ENCODE measurements around the gene LENG8.
"Not testable (repeated sequence)": the region's sequence is repeated elsewhere in the genome, so short reads cannot be mapped to it uniquely, and the experiment has no call there.

LENG8 gene

GRCh38 chr19:54484451-54484850 lies 35.5 kb downstream of the LENG8 start:
- no peak for DNase-seq (ENCODE audit: low read depth)

GRCh38 chr19:54485851-54486250 lies 36.9 kb downstream of the LENG8 start:
- DNase-seq (ENCODE audit: low read depth), result no peak

- DNase-seq (ENCODE audit: low read depth), result no peak
Measured at GRCh38 chr19:54489341-54489740, 40.3 kb downstream of the LENG8 start.

- DNase-seq (ENCODE audit: low read depth), result no peak
Measured at GRCh38 chr19:54489766-54490165, 40.8 kb downstream of the LENG8 start.

GRCh38 chr19:54492568-54492967 lies 43.6 kb downstream of the LENG8 start:
- DNase-seq (ENCODE audit: low read depth), result no peak

GRCh38 chr19:54493056-54493455 lies 44.1 kb downstream of the LENG8 start:
- not testable (repeated sequence) for DNase-seq (ENCODE audit: low read depth)

GRCh38 chr19:54493967-54494585 lies 45.1 kb downstream of the LENG8 start:
- DNase-seq (ENCODE audit: low read depth), result no peak

- not testable (repeated sequence) for DNase-seq (ENCODE audit: low read depth)
Measured at GRCh38 chr19:54495284-54495683, 46.3 kb downstream of the LENG8 start.

- DNase-seq (ENCODE audit: low read depth), result not testable (repeated sequence)
Measured at GRCh38 chr19:54497747-54498450, 48.9 kb downstream of the LENG8 start.

- DNase-seq (ENCODE audit: low read depth), result not testable (repeated sequence)
Measured at GRCh38 chr19:54498451-54498772, 49.4 kb downstream of the LENG8 start.

GRCh38 chr19:54502518-54503048 lies 53.6 kb downstream of the LENG8 start, which contains the start of gene LAIR2:
TSS of gene LAIR2 (plus strand) at chr19:54502831. CDS start at chr19:54502919, 88 bp downstream.
- DNase-seq (ENCODE audit: low read depth), result no peak

- DNase-seq (ENCODE audit: low read depth), result not testable (repeated sequence)
Measured at GRCh38 chr19:54505542-54505941, 56.5 kb downstream of the LENG8 start.

- DNase-seq (ENCODE audit: low read depth), result no peak
Measured at GRCh38 chr19:54506079-54506478, 57.1 kb downstream of the LENG8 start.

- not testable (repeated sequence) for DNase-seq (ENCODE audit: low read depth)
Measured at GRCh38 chr19:54507038-54507717, 58.2 kb downstream of the LENG8 start.

- no peak for DNase-seq (ENCODE audit: low read depth)
Measured at GRCh38 chr19:54507824-54508223, 58.8 kb downstream of the LENG8 start.

GRCh38 chr19:54508487-54508886 lies 59.5 kb downstream of the LENG8 start:
- DNase-seq (ENCODE audit: low read depth), result not testable (repeated sequence)

GRCh38 chr19:54509200-54509940 lies 60.4 kb downstream of the LENG8 start:
- not testable (repeated sequence) for DNase-seq (ENCODE audit: low read depth)
